GM21528 (cell line): ENCODE data around the gene FLNB.

ENCODE experiments used
- ATAC-seq: cut with Tn5 transposase; IDR thresholded peaks from one replicate; pipeline ENCODE4 v1.9.1; 2021; ENCODE audit warnings: mild to moderate bottlenecking, moderate library complexity; ENCODE audit not compliant: unreplicated experiment, low FRiP score

Gene FLNB

DNA sequence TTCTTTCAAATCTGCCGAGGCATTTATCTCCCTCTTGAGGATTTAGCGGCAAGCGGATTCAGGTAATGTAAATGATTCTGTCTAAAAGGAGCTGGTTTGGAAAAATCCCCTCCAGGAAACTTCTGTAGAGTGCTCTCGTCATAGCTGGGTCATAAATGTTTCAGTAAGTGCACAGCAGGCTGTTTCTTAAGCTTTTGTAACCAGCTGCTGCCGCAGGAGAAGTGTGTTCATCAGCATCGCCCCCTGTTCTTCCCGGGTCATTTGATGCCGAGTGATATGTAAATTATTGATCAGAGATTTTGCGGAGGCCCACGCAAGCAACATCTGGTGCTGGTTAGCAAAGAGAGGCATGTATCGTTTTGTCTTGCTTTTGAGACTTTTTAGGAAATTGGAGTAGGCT, 149.5 kb downstream of the FLNB start:
- no peak for ATAC-seq

- no peak for ATAC-seq
Observed at GRCh38 chr3:58158442-58159153, 150.4 kb downstream of the FLNB start.

GRCh38 chr3:58160399-58160798, 152.2 kb downstream of the FLNB start:
- no peak for ATAC-seq

- ATAC-seq, result no peak
Observed at GRCh38 chr3:58161435-58162398, 153.5 kb downstream of the FLNB start.

DNA sequence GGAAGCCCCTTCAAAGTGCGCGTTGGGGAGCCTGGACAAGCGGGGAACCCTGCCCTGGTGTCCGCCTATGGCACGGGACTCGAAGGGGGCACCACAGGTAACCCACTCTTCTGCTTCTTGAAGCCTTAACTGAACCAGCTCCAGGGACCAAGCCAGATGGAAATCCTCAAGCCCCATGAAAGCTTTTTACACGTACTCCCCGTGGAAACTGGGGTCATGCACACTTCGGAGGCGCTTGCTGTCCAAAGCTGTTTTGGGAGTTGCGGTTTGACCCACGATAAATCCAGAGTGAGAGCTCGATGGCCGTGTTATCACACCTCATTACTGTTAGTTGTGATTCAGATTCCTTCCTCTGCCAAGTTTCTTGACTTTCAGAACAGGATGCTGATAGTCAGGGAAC, 155.0 kb downstream of the FLNB start:
- ATAC-seq, result no peak

DNA sequence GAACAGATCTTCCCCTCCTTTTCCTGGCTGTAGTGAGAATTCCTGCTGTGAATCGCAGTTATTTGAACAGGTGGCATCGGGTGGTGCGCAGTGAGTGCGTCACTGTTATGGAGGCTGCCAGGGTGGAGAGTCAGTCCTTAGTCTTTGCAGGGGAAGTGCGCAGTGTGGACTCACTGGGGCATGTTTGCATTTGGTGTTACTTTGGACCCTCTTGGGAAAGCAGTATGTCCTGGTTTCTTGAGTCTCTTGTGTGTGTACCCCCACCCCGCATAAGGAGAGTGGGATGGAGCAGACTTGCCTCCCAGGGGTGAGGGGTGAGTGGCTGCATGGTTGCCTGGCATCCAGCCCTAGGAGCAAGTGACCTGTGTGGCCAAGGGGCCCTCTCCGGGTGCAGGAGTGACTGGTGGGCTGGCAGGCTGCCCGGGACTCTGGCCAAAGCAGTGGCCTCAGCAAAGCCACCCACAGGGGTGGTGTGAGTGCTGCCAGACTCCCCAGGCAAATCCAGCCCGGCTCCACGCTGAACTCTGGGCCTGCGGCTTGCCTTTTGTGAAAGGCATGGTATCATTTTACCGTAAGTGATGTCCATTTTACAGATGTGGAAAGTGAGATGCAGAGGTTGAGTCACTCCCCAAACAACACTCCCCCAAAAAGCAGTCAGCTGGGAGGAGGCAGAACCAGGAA, 156.1 kb downstream of the FLNB start:
- ATAC-seq, result no peak

GRCh38 chr3:58164906-58165821, 156.9 kb downstream of the FLNB start:
- ATAC-seq, result no peak

GRCh38 chr3:58167431-58168351, 159.5 kb downstream of the FLNB start:
- ATAC-seq, result peak; percentile 66

GRCh38 chr3:58168498-58168897, 160.3 kb downstream of the FLNB start:
- ATAC-seq, result no peak

GRCh38 chr3:58169371-58169770, 161.1 kb downstream of the FLNB start:
- no peak for ATAC-seq

DNA sequence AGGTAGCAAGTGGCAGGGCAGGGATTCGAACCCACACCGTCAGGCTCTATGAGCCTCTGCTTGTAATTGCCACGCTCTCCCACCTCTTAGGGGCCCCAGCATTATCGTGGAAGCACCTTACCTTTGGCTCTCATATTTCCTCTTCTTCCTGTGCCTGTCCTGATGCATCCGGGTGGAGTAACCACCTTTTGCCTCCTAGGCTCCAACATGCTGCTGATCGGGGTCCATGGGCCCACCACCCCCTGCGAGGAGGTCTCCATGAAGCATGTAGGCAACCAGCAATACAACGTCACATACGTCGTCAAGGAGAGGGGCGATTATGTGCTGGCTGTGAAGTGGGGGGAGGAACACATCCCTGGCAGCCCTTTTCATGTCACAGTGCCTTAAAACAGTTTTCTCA, 162.2 kb downstream of the FLNB start:
- no peak for ATAC-seq

DNA sequence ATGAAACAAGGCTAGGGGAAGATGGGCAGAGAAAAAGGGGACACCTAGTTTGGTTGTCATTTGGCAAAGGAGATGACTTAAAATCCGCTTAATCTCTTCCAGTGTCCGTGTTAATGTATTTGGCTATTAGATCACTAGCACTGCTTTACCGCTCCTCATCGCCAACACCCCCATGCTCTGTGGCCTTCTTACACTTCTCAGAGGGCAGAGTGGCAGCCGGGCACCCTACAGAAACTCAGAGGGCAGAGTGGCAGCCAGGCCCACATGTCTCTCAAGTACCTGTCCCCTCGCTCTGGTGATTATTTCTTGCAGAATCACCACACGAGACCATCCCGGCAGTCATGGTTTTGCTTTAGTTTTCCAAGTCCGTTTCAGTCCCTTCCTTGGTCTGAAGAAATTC, 162.9 kb downstream of the FLNB start:
- no peak for ATAC-seq

DNA sequence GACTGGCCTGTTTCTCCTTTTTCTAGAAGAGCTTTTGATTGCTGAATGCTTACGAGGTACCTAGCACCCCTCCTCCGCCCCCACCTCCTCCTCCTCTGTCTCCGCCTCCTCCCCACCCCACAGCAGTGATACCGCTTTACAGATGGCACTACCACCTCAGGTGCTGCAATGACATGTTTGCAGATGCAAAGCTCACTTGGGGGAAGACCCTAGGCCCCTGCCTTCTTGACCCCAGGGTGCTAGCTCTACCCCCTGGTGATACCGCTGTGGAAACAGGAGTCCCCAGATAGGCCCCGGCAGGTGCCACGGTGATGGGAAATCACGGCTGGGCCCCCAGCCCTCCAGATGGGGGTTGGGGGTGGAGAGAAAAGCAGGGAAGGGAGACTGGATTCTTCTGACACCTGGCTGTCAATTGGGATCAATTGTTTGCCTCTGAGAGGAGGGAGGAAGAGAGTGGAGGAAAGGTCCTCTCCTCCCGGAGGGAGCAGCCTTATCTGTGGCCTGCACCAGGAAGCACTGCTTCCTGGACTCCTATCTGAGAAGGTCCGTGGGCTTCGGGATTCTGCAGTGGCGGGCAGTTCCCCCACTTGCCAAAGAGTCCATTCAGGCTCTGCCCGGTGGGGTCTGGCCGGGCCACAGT, 164.9 kb downstream of the FLNB start:
- no peak for ATAC-seq

- ATAC-seq, result no peak
Observed at GRCh38 chr3:58173669-58174398, 165.6 kb downstream of the FLNB start.

GRCh38 chr3:58175187-58175436, 166.9 kb downstream of the FLNB start:
- ATAC-seq, result no peak

DNA sequence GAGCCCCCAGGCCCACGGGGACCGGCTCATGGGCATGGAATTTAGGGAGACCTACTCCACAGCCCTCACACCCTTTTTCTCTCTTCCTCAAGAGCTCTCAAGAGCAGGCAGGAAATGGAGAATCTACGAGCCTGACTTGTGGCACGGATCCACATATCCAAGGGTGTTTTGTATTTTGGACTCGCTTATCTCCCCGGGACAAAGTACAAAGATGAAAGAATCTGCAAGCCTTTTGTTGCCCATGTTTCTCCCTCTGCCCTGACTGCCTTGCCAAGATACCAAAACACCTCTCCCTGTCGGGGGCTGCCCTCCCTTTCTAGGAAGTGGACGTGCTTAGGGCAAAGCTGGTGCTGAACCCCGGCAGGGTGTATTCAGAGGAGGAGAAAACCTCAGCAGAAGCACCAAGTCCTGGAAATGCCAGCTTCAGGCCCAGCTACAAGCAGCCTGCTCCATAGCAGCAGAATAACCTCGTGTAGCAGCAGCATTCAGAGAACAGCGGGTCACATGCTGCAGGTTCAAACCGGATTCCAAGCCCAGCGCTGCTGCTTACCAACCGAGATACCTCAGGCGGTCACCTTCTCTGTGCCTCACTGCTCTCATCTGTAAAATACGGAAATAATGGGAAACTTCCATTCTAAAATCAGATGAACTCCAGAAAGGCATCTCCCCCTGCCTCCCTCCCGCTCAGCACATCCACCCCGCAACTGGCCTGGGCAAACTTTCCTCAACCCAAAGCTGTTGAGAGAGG, 167.4 kb downstream of the FLNB start:
- no peak for ATAC-seq

- no peak for ATAC-seq
Observed at GRCh38 chr3:58176185-58176530, 167.9 kb downstream of the FLNB start.
